CD4-positive, alpha-beta T cell treated with Interleukin-1 beta for 1 hour (primary cell): ENCODE data around the gene RAD51B.
"Not testable (repeated sequence)": the region's sequence is repeated elsewhere in the genome, so short reads cannot be mapped to it uniquely, and the experiment has no call there.

Experiments used
- DNase-seq, 2 donors: peaks; one replicate each; pipeline ENCODE4 v3.0.0-alpha.2; 2020 to 2022

Gene RAD51B

DNA sequence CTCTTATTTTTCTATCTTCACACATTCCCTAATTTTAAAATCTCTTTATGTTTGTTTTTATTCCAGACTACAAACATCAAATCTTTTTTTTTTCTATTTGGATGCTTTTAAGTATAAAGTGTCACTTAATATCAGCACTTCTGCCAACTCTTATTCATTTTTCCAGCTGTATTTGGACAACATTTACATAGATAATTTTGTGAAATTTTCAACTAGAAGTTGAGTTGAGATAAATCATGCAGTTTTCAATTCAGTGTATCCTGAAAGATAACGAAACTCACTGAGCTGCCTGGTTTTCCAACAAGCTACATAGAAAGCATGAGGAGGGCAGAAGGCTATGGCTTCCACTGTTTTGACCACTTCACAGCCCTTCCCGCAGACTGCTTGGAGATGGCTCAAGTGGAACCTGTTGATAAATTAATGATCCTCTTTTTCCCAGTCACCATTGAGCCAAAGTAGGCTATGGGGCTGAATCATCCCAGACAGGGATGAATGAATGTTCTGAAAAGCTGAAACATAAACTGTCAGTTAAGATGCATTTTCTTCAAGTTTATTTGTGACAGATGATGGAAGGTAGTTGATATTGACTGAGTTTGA is 213.9 kb downstream of the RAD51B start:
- DNase-seq, result no peak

DNA sequence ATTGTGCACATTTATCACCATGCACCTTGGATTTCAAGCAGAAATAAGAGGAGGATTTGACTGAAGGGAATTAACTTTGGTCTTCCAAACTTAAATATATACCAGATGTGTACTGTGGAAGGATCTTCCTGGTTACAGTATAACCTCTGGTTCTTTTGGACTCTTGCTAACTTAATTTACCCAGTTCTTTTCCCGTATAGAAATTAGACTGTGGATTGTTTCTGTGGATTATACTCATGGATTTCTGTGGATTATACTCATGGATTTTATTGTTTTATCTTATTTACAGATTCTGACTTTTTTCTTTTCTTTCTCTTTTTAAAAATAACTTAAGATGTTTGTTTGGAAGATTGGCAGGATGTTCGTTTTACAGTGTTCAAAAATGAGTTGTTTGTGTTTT is 215.3 kb downstream of the RAD51B start:
- no peak for DNase-seq

DNA sequence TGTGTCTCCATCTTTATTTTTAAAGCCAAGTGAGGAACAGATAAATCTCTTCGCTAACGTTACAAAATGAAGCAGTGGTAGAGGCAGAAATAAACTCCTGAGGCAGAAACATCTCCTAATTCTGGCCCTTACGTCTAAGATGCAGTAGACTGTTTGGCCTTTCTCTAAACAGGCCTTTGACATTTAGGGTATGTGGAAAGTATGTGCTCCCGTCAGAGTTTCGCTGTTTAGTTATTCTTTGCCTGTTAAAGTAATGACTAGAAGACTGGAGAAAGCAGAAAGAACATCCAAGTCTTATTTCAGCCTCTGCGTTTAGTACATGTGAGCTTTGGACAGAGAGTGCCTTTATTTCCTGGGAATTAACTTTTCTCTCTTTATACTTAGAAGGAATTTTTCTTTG is 216.6 kb downstream of the RAD51B start:
- DNase-seq, result no peak

DNA sequence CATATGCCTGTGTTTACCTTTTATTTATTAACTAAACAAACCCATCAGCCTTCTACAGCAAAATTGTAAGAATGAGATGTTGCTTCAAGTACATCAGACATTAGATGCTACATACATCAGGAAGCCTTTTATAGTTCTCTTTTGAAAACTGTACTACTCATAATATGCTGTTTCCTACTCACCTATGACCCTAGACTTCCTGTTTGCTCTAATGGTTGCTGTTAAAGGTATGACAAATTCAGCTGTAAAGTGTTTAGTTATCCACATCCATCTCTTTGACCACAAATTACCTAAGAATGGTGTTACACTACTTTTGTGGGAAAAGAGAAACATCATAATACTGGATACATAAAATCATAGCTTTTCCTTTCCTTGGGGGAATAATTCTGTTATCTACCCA is 220.0 kb downstream of the RAD51B start:
- no peak for DNase-seq

DNA sequence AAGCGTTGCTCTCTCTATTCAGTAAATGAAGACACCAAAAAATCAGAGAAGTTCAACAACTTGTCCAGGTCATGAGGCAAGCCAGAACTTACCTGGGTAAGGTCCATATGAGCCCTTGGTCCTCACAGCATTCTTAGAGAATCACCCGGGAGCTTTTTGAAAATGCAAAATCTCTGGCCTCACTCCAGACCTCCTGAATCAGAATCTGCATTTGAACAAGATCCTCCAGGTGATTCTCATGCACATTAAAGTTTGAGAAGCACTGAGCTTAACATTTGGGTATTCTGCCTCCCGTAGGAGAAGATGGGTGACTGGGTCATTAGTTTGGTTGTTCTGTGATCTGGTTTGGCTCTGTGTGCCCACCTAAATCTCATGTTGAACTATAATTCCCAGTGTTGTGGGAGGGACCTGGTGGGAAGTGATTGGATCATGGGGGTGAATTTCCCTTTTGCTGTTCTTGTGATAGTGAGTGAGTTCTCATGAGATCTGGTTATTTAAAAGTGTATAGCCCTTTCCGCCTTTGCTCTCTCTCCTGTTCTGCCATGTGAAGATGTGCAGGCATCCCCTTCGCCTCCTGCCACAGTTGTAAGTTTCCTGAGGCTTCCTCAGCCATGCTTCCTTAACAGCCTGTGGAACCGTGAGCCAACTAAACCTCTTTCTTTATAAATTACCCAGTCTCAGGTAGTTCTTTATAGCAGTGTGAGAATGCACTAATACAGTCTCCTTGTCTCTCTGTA is 221.2 kb downstream of the RAD51B start:
- no peak for DNase-seq

DNA sequence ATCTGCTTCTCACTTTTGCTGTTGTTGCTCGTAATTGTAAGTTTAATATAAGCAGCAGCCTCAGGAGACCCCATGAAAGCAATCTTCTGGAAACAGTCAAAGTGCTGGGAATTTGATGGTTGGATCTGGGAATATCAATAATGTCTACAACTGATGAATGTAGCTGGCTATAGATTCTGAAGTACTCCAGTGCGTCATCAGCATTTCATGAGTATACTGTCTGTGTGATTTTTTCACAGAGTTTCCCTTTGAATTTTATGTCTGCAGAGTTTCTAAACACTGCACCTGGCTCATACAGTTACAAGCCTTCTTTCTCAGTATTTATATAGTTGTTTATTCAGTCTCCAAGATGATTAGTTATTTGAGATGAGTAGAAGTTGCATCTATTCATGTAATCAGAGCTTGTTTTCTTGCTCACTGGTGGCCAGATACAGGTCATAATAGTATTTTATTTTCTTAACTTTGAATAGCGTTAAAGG is 222.3 kb downstream of the RAD51B start:
- DNase-seq, result no peak

DNA sequence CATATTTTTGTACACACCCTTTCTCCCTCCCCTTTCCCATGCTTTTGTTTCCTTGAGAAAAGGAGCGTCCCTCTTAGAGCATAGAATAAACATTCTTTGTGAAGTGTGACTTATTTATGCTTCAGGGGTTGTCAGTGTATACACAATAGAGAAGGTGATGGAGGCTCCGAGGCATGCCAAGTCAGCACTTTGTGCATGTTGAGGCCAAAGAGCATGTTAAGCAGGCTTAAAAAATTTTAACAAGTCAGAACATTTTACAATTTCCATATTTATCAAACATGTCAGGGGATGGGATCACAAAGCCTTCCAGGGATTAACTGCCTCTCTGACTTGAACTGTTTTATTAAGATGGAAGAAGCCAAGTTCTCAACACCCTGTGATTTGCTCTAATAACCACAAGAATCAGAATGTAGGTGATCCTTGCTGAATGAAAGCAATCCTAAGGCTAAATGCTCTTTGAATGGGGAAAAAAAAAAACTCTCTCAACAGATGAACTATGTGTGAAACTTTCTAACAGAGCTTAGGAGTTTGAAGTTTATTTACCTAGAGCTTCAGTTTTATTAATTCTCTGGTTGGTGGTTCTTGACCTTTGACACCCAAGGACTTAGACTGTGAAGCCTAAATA is 223.1 kb downstream of the RAD51B start:
- no peak for DNase-seq

DNA sequence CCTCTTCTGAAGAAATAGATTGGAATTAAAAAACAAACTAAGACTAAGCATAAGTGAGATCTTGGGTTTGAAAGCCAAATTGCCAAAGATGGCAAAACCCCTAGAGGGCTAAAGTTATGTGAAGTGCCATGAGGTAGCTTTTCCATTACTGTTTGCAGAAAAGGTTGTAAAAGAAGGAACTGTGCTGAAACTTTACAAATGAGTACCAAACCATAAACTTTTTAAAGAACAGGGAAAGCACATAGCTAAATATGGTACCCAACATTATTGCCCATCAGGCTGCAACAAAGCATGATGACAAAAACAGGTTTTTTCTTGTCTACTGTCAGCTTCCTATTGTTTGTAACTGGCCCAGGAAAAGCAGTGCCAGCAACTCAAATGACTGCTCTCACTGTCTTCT is 224.2 kb downstream of the RAD51B start:
- no peak for DNase-seq

DNA sequence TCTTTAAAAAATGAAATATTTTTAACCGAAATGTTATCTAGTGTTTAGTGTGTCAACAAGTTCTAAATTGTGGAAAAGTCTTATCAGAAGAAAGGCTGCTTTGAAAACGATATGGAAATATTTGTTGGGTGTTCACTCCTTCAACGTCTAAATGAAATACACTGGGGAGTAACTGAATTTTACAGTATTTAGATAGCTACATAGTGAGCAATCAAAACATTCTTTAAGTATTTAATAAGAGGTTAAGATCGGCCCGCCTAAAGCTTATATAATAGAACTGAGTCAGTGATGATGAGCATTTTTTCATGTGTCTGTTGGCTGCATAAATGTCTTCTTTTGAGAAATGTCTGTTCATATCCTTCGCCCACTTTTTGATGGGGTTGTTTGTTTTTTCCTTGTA is 228.3 kb downstream of the RAD51B start:
- no peak for DNase-seq

DNA sequence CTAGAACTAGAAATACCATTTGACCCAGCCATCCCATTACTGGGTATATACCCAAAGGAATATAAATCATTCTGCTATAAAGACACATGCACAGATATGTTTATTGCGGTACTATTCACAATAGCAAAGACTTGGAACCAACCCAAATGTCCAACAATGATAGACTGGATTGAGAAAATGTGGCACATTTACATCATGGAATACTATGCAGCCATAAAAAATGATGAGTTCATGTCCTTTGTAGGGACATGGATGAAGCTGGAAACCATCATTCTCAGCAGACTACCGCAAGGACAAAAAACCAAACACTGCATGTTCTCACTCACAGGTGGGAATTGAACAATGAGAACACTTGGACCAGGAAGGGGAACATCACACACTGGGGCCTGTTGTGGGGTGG is 229.2 kb downstream of the RAD51B start:
- not testable (repeated sequence) for DNase-seq

DNA sequence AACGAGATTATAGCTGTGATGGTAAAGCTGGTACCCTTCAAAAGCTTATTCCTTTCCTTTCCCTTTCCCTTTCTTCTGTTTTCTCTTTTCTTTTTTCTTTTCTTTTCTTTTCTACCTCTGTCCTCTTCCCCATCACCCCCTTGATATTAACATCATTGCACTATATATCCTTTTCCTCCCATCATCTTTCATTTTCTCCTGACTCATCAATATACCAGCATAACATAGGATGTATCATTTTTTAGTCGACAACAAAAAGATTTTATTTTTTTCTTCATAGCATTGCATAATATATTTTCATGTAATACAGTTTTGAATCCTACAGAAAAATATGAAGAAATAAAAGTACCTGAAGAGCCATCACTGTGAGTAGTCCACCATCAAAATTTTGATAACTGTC is 230.6 kb downstream of the RAD51B start:
- DNase-seq, result no peak

DNA sequence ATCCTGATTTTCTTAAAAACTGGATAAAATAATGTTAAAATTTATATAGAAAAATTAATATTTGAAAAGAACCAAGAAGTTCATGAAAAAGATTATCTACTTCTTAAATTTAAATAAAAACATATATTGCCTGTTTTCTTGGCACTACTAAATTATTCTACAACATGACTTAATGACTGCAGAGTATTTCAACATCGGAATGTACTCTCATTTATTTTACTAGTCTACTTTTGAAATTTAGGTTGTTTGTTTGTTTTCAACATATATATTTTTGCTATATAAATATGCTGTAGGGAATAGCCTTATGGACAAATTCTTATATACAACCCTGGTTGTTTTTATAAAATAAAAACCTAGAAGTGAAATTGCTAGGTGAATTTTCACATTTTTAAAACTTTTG is 231.6 kb downstream of the RAD51B start:
- no peak for DNase-seq

DNA sequence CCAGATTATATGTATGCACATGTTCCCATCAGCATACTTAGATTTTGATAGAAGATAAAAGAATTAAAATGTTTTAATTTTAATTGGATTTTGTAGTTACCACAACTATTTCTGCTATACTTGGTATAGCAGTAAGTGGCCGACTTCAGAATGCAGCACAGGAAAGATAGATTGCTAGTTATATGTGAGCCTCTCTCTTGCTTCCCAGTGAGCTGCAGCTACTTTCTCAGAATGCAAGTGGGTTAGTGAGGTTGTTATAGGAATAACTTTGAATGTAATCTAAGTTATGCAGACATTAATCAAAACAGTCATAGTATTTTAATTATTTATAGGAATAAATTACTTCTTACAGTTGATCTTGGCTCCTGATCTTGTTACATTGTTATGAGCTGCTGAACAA is 240.6 kb downstream of the RAD51B start:
- no peak for DNase-seq

DNA sequence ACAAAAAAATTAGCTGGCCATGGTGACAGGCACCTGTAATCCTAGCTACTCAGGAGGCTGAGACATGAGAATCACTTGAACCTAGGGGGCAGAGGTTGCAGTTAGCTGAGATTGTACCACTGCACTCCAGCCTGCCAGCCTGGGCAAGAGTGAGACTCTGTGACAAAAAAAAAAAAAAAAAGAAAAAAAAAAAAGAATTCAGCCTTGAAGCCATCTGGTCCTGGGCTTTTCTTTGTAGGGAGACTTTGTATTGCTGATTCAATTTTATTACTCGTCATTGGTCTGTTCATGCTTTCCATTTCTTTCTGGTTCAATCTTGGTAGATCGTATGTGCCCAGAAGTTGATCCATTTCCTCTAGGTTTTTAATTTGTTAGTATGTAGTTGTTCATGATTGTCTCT is 243.1 kb downstream of the RAD51B start:
- DNase-seq, result no peak

DNA sequence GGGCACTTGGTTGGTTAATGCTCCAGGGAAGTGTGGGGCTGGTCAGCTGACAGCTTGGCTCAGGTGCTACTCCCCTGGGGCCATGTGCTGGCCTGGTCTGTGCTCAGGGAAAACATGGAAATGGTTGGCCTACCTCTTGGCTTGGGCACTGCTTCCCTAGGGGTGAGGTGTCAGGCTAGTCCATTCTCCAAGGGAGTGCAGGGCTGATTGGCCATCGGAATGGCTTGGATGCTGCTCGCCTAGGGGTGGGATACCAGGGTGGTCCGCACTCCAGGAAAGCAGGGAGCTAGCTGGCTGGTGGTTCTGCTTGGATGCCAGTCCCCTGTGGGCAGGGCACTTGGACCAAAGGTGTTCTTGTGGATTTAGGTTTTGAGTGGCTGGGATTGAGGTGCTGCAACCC is 245.7 kb downstream of the RAD51B start:
- no peak for DNase-seq

DNA sequence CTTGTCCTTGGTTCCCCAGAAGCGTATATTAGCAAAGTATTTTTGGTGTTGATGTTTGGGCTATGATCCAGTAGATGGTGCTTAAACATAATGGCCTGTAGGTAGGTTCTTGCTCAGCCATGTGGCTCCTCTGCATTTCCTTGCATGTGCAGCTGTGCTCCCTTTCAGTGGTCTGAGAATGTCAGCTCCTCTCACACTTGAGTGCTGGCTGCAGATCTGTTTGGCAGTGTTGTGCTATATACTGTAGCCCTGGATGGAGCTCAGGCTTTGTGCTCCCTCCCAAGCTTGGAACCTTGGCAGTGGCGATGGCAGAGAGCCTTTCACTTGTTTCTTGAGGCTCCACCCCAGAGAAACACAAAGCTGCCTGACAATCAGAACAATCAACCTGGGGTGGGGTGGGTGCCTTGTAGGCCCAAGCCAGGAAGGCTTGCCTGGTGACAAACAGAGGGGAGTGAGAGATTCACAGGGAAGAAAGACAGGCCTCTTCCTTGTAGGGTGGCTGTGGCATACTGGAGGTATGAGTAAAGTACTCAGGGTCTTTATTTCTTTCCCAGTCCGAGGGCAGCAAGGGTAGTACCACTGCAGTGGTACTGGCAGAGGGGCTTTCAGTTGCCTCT is 255.3 kb downstream of the RAD51B start:
- no peak for DNase-seq

DNA sequence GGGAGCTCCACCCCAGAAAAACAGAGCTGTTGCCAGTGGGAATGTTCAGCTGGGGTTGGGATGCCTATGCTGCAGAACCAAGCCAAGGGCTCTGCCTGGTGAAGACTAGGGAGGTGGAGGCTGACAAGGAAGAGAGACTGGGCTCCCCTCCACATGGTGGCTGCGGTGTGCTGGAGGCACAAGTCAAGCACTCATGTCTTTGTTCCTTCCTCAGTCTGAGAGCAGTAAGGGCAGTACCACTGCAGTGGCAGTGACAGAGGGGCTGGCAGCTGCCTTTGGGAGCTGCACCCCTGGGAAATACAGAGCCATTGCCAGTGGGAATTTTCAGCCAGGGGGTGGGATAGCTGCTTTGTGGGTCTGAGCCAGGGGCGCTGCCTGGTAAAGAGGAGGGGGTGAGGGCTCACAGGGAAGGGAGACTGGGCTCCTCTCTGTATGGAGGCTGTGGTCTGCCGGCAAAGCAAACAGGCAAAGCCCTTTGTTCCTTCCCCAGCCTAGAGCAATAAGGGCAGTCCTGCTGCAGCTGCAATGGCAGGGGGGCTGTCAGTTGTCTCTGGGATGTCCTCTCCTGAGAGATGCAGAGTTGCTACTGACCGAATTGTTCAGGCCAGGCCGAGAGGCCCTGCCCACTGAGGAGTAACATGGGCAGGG is 255.9 kb downstream of the RAD51B start:
- no peak for DNase-seq

DNA sequence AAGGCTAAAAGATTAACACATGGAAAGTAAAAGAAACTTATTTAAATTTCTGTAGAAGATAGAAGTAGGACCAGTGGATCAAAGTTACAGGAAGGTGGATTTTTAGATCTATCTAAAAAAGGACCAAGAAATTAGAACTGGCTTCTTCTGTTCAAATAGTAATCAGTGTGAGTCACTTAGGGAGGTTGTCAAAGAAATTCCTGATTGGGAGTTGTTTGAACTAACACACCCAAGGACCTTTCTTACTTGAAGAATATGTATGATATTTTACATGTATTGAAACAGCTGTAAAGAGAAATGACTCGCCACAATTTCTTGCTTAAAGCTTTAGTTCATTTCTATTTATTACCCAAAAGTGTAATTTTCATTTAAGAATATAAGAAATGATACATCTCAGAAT is 256.9 kb downstream of the RAD51B start:
- DNase-seq, result no peak

DNA sequence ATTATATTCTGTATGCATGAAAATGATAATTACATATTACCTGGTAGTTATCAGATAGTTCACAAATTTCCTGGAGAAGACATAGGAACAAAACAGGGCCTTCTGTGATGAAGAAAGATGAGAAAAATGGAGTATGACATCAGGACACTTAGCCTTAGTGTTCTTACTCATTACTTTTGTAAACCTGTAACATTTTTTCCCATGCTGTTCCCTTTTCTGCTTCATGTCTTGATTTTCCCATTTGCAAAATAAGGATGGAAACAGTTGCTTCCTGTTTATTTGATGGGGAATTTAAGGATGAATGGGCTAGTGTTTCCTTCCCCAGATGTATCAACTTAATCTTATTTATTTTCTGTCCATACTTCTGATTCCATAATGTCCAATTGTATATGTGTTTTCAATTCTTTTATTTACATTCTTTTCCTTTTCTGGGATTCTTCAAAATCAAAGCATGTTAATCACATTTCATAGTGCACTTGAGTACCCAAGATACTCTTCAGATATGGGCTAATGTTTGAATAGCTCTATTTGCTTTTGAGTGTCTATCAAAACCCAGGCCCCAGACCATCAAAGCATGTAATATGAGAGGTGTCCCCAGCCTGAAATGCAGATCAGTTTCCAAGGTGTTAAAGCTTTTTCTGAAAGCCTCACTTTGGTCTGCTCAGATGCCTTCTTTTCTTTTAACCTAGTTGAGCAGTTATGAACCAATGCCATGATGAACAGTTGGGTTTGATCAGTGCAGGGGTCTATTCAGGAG is 260.5 kb downstream of the RAD51B start:
- DNase-seq, result no peak

DNA sequence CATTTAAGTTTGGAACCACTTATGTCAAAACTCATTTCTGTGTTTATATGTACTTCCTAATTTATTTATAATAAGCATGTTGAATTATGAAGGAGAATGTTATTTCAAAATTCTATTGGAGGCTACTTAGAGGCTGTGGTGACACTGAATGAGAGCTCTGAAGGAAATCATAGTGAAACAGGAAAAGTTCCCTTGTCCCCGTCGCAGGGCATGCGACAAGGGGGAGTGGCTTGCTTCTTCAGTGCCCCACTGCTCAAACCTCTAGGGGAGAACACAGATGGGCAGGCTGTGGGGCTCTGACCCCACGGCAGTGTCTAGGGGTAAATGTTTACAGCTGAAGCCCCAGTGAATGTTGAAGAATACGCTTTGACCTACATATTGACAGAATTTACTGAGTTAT is 261.9 kb downstream of the RAD51B start:
- DNase-seq, result no peak

DNA sequence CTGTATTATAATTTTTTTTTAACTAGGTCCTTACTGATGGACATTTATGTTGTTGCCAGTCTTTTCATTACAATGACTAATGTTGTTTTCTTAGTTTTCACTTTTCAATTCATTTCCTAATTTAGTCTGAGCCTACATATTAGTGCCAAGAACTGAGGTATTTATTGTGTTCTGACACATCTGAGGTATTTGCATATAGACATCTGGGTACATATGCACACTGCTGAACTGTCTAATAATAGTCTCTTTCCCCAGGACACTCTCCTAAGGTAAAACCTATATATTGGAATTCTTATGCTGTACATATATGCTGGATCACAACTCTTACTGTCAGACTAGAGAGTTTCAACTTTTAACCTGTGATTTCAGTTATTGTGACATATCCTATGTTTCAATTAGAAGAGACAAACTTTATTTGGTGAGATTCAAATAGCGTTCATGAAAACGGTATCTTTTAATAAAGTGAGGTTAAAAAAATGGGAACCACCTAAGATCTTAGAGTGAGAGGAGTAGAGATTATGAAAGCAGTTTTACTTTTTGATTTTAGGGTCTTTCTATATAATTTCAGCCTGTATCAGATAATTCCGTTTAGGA is 263.2 kb downstream of the RAD51B start:
- no peak for DNase-seq

DNA sequence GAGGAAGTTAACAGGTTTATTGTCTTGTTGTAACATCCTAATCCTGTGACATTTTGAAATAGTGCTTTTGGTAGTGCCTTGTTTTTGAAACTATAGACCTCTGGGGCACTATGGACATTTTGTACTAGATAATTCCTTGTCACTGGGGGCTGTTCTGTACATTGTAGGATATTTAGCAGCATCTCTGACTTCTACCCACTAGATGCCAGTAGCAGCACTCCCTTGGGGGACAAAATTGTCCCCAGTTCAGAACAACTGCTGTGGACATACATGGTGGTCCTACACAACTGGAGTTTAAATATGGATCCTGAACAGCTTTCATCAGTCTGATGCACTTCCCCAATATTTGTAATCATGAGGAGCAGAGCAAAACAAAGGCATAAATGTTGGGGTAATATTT is 264.7 kb downstream of the RAD51B start:
- no peak for DNase-seq
